GM12875 (cell line): ENCODE data around the gene UGT1A8.

Source experiments
- H3K4me3 ChIP-seq: one replicate; pipeline ENCODE4 v1.5.1; 2011; ENCODE audit warnings: low read depth, low read length, control low read depth
- CTCF ChIP-seq: IDR thresholded peaks from 2 replicates; pipeline ENCODE4 v1.5.1; 2011; ENCODE audit warnings: low read depth, mild to moderate bottlenecking, control low read depth, inconsistent platforms, low read length, moderate library complexity, borderline replicate concordance; ENCODE audit not compliant: insufficient read depth

Gene UGT1A8

GRCh38 chr2:233686928-233687327, 69.5 kb downstream of the UGT1A8 start:
- H3K4me3 ChIP-seq: no peak overlapping the region
- TF ChIP-seq CTCF: no peak

DNA sequence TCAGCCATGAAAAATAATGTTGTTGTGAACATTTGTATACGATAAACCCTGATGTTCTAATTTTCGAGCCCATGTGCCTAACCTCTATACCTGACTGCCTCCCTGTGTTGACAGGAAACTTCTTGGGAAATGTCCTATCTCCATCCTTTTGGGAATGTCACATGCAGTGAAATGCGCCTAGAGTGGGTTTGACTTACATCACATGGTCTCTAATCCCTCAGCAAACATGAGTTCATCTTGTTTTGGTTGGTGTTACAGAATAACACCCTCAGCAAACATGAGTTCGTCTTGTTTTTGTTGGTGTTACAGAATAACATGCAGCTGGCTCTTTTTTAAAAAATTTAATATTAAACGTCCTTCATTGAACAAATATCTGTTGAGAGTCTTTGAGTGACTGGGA, 70.9 kb downstream of the UGT1A8 start:
- no peak for TF ChIP-seq CTCF

DNA sequence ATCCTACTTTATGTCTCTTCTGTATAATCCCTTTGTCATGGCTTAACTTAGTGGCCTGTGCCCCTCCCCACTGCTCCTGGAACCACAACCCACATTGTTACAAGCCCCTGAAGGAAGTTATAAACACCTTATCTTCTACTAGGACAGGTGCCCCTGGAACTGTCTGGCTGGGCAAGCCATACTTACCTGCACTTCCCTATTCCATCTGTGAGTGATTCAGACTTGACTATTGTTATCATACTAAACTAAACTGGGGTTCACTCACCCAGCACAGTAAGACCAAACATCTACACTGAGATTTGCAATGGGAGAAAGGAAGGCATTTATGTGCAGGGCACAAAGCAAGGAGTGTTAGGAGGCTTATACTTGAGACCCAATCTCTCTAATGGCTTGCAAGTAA, 71.6 kb downstream of the UGT1A8 start:
- no peak overlapping the region for H3K4me3 ChIP-seq
- no peak for TF ChIP-seq CTCF

More for the DNA sequence above, 70.9 kb downstream of the UGT1A8 start:
- H3K4me3 ChIP-seq: no peak overlapping the region

DNA sequence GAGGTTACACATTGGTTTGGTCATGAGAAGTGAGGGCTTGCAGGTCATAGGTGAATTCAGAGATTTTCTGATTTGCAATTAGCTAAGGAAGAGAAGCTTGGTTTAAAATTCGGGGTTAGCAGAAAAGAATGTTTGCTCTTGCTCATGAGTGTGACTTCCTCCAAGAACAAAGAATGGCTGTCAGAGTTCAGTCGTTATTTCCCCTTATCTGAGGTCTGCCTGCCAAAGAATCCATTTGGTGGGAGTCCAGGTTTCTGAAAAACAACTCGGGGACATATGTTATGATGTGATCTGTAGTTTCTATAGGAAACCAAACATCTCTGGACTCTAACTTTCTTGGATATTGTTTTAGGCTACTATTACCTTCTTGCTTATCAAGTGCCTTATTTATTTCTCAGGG, 72.1 kb downstream of the UGT1A8 start:
- TF ChIP-seq CTCF: no peak
- no peak overlapping the region for H3K4me3 ChIP-seq

GRCh38 chr2:233690444-233690843, 73.0 kb downstream of the UGT1A8 start:
- H3K4me3 ChIP-seq: no peak overlapping the region

GRCh38 chr2:233691443-233692433, 74.3 kb downstream of the UGT1A8 start:
- no peak for TF ChIP-seq CTCF
- no peak overlapping the region for H3K4me3 ChIP-seq

More at GRCh38 chr2:233690444-233690843, 73.0 kb downstream of the UGT1A8 start:
- TF ChIP-seq CTCF: no peak

DNA sequence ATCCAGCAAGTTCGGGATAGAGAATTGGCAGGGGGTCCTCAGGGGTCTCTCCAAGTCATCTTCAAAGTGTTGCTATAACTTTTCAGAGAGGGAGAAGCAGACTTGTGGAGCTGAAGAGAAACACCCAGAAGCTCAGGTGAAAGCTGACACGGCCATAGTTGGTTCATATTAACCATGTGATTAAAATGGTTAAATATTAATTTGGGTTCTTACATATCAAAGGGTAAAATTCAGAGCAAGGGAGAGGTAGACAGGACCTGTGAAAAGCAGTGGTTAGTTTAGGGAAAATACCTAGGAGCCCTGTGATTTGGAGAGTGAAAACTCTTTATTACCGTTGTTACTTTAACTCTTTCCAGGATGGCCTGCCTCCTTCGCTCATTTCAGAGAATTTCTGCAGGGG, 75.2 kb downstream of the UGT1A8 start, which contains the start of gene UGT1A6:
Gene UGT1A6 (plus strand): TSS at position 243 of the 400 bp plus-strand sequence. CDS start 115 bp downstream, at position 358.
- no peak within 1 kb of the TSS for H3K4me3 ChIP-seq
- TF ChIP-seq CTCF: no peak
